Gastrocnemius medialis (tissue), 4 donors: ENCODE results near the gene LAP3.

Source experiments
- CTCF ChIP-seq, 5 experiments: fragments of 450-650 bp in 3 of 5; fragments of 200-600 bp in 2 of 5; sonication (generic) in 2 of 5; IDR thresholded peaks in 4 of 5; conservative IDR thresholded peaks in 1 of 5; 1 replicate in 4 of 5; 2 replicates in 1 of 5; pipeline ENCODE4 v1.5.1; 2016 to 2019; ENCODE audit warnings: antibody characterized with exemption in 5 of 5, mild to moderate bottlenecking in 3 of 5, moderate library complexity in 3 of 5
- POLR2A ChIP-seq, 2 donors: fragments of 450-650 bp; IDR thresholded peaks; one replicate each; pipeline ENCODE4 v1.6.1; 2017; ENCODE audit warnings: antibody characterized with exemption in 2 of 2, mild to moderate bottlenecking in 2 of 2, moderate library complexity in 2 of 2

- TF ChIP-seq POLR2A (IDR thresholded peaks at IDR 0.05) (no peak), CTCF (IDR thresholded peaks at IDR 0.05 in 4 of 5, conservative IDR thresholded peaks at IDR 0.05 in 1 of 5) (no peak)
Observed at GRCh38 chr4:17565846-17566245, 11.2 kb upstream of the LAP3 start.
